OCI-LY3 (cell line): ENCODE data around the gene MYDGF.

Source experiments
- CTCF ChIP-seq: fragments of 200-600, 300-600 bp; sonication (generic); IDR thresholded peaks from 2 replicates; pipeline ENCODE4 v1.5.1; 2014; ENCODE audit warnings: antibody characterized with exemption, low read length, low read depth
- EZH2phosphoT487 ChIP-seq: fragments of 200-600 bp; shearing (Covaris generic); IDR thresholded peaks from 2 replicates; pipeline ENCODE4 v1.6.1; 2018; ENCODE audit warnings: antibody characterized with exemption, mixed run types, low read depth

DNA sequence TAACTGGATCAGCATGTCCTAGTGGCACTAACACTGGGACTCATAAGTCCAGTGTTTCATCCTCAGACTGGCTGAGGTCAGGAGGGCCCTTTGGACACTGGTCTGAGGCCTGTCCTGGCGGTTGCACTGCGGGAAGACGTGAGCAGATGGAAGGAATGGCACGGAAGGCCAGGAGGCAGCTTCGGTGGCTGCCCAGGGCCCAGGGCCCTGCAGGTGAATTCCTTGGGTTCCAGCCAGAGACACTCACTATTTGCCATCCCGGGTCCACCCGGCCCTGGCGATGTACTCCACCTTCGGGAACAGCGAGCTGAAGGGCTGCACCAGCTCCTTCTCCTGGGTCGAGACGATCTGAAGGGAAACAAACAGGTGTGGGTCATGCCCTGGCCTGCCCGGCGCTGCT is 27.2 kb upstream of the MYDGF start:
- TF ChIP-seq CTCF (no peak), EZH2phosphoT487 (no peak)
